Endothelial cell of umbilical vein (primary cell): Measurements from ENCODE around the gene SNED1.

Experiments used
- CTCF ChIP-seq, 2 donors: IDR thresholded peaks; 1 replicate in 1 of 2; 2 replicates in 1 of 2; pipeline ENCODE4 v1.5.1; 2011; ENCODE audit warnings: low read length in 2 of 2, mild to moderate bottlenecking in 2 of 2, moderate library complexity in 2 of 2, control low read depth in 1 of 2, inconsistent platforms in 1 of 2, low read depth in 1 of 2; ENCODE audit not compliant: insufficient read depth in 1 of 2; ENCODE audit errors: extremely low read depth in 1 of 2
- EZH2 ChIP-seq: IDR thresholded peaks from 2 replicates; pipeline ENCODE4 v1.6.1; 2012; ENCODE audit warnings: borderline replicate concordance, low read depth, mild to moderate bottlenecking, moderate library complexity, low read length, inconsistent platforms; ENCODE audit not compliant: severe bottlenecking
- JUN ChIP-seq: IDR thresholded peaks from 2 replicates; pipeline ENCODE4 v1.6.1; 2011; ENCODE audit warnings: borderline replicate concordance, low read depth; ENCODE audit not compliant: insufficient read length, insufficient read depth
- MAX ChIP-seq: IDR thresholded peaks from 2 replicates; pipeline ENCODE4 v1.6.1; 2011; ENCODE audit not compliant: insufficient read depth, insufficient read length
- MYC ChIP-seq: IDR thresholded peaks from one replicate; pipeline ENCODE4 v1.6.1; 2011; ENCODE audit warnings: mild to moderate bottlenecking, low read depth, low read length
- POLR2A ChIP-seq: IDR thresholded peaks from 2 replicates; pipeline ENCODE4 v1.6.1; 2012; ENCODE audit warnings: low read depth, mild to moderate bottlenecking, control low read depth, low read length
- POLR2AphosphoS5 ChIP-seq: IDR thresholded peaks from 2 replicates; pipeline ENCODE4 v1.6.1; 2012; ENCODE audit warnings: low read depth, mild to moderate bottlenecking, control low read depth, low read length, moderate library complexity; ENCODE audit not compliant: insufficient read depth

GRCh38 chr2:240970104-240970503 lies 28.3 kb upstream of the SNED1 start:
- TF ChIP-seq CTCF (IDR thresholded peaks at IDR 0.05; ENCODE audit: extremely low read depth in 1 of 2, insufficient read depth in 1 of 2, low read depth in 1 of 2, low read length in 2 of 2) (no peak), POLR2A (no peak), JUN (no peak), EZH2 (no peak), MAX (no peak), POLR2AphosphoS5 (no peak), MYC (no peak)
